K562 (cell line): ENCODE measurements around the gene CNNM3. TPM values are rescaled to one million over a fixed set of nuclear protein-coding genes. Genes with fewer than 3 reads are reported as not detected.

ENCODE experiments used
- ATAC-seq: fragments of 200-7000 bp; cut with Tn5 transposase; 3 replicates; pipeline ENCODE4 v1.9.1; 2020; ENCODE audit warnings: moderate library complexity
- BruUV-seq: library from RNA; stranded (reverse); fragments of 400-500 nt; replicated peaks from 2 replicates; lab custom pipeline; 2021; lab: Mats Ljungman, UMichigan
- CTCF ChIA-PET: fragments of 300-600 bp; formaldehyde crosslinking; extraction: SDS; loops from one replicate; lab custom pipeline; 2021; ENCODE audit warnings: low intra/inter-chr PET ratio; lab: Yijun Ruan, JAX
- POLR2A ChIA-PET: fragments of 300-600, 350-650 bp; sonication (Branson Sonifier 250); formaldehyde crosslinking; extraction: SDS; loops from one replicate; lab custom pipeline; 2021; ENCODE audit warnings: antibody characterized with exemption, inconsistent platforms; lab: Yijun Ruan, JAX
- DNase-seq, 4 experiments: peaks; one replicate each; pipeline versions ENCODE4 v3.0.0 to v3.0.0-alpha.2; 2011 to 2018; ENCODE audit warnings: low spot score in 3 of 4, mixed read lengths in 3 of 4; ENCODE audit errors: extremely low read depth in 1 of 4
- FAIRE-seq: peaks from 2 replicates; lab custom pipeline; 2011; peaks lifted over from hg19 to GRCh38; lab: Jason Lieb, UNC
- H2AFZ ChIP-seq: 2 replicates; pipeline ENCODE4 v1.6.0; 2011; ENCODE audit warnings: low read depth, low read length, control low read depth, inconsistent platforms
- H3K27ac ChIP-seq: fragments of 200-600 bp; 3 replicates; pipeline ENCODE4 v1.8.0; 2011; ENCODE audit warnings: low read depth, mild to moderate bottlenecking, control low read depth, inconsistent platforms, low read length, moderate library complexity, mixed read lengths; ENCODE audit errors: extremely low read depth
- H3K27me3 ChIP-seq, 2 experiments: fragments of 300-600 bp in 1 of 2; 2 replicates in 1 of 2; 3 replicates in 1 of 2; pipeline versions ENCODE4 v1.6.0 to v1.8.0; 2011; ENCODE audit warnings: inconsistent platforms in 2 of 2, low read length in 2 of 2, mild to moderate bottlenecking in 1 of 2, mixed read lengths in 1 of 2, moderate library complexity in 1 of 2; ENCODE audit not compliant: control insufficient read depth in 2 of 2, insufficient read depth in 2 of 2
- H3K36me3 ChIP-seq: fragments of 300-600 bp; 3 replicates; pipeline ENCODE4 v1.8.0; 2011; ENCODE audit warnings: mild to moderate bottlenecking, low read length, inconsistent platforms; ENCODE audit not compliant: control insufficient read depth, insufficient read depth
- H3K4me1 ChIP-seq, 2 experiments: fragments of 200-600 bp in 1 of 2; replicated peaks in 1 of 2; 2 replicates in 1 of 2; 3 replicates in 1 of 2; pipeline versions ENCODE4 v1.5.1 to v1.8.0; 2011; ENCODE audit warnings: inconsistent platforms in 2 of 2, low read length in 2 of 2, mild to moderate bottlenecking in 1 of 2, mixed read lengths in 1 of 2, moderate library complexity in 1 of 2; ENCODE audit not compliant: control insufficient read depth in 2 of 2, insufficient read depth in 2 of 2
- H3K4me2 ChIP-seq: 2 replicates; pipeline ENCODE4 v1.6.1; 2011; ENCODE audit warnings: low read length, control low read depth, inconsistent platforms, mixed read lengths; ENCODE audit not compliant: insufficient read depth
- H3K4me3 ChIP-seq: fragments of 200-600 bp; sonication (generic), shearing (Covaris generic); 2 replicates; pipeline ENCODE4 v1.5.1; 2016; ENCODE audit warnings: control low read depth, inconsistent platforms
- H3K79me2 ChIP-seq: fragments of 200-600 bp; 3 replicates; pipeline ENCODE4 v1.8.0; 2011; ENCODE audit warnings: low read length, inconsistent platforms; ENCODE audit not compliant: control insufficient read depth, insufficient read depth
- H3K9ac ChIP-seq, 2 experiments: 2 replicates each; pipeline versions ENCODE4 v1.6.0 to v1.6.1; 2011; ENCODE audit warnings: low read depth in 2 of 2, low read length in 2 of 2, control low read depth in 1 of 2, inconsistent platforms in 1 of 2, mild to moderate bottlenecking in 1 of 2, mixed read lengths in 1 of 2; ENCODE audit not compliant: insufficient read depth in 1 of 2
- H3K9me1 ChIP-seq: one replicate; pipeline ENCODE4 v1.6.0; 2011; ENCODE audit warnings: inconsistent platforms, mild to moderate bottlenecking, low read length, moderate library complexity; ENCODE audit not compliant: control insufficient read depth, insufficient read depth
- H3K9me3 ChIP-seq: replicated peaks from 2 replicates; pipeline ENCODE4 v1.5.1; 2011; ENCODE audit warnings: low read depth, low read length, inconsistent platforms; ENCODE audit not compliant: control insufficient read depth, insufficient read depth
- H4K20me1 ChIP-seq: replicated peaks from 2 replicates; pipeline ENCODE4 v1.6.1; 2011; ENCODE audit warnings: low read length, inconsistent platforms, mixed read lengths; ENCODE audit not compliant: control insufficient read depth, insufficient read depth
- ATF7 ChIP-seq: fragments of 450-650 bp; IDR thresholded peaks from 2 replicates; pipeline ENCODE4 v1.7.1; 2014; ENCODE audit warnings: mild to moderate bottlenecking, moderate library complexity
- ELF4 ChIP-seq: fragments of 450-650 bp; formaldehyde crosslinking; IDR thresholded peaks from 2 replicates; pipeline ENCODE4 v1.4.0; 2022; ENCODE audit warnings: missing genetic modification characterization
- HMGN3 ChIP-seq: IDR thresholded peaks from 2 replicates; pipeline ENCODE4 v1.6.1; 2011; ENCODE audit warnings: borderline replicate concordance, low read depth, mild to moderate bottlenecking, mixed read lengths, low read length; ENCODE audit not compliant: insufficient read length; ENCODE audit errors: extremely low read depth
- IFI16 ChIP-seq: fragments of 250-450 bp; sonication (Bioruptor Pico); IDR thresholded peaks from 2 replicates; pipeline ENCODE4 v2.1.2; 2022; ENCODE audit warnings: mild to moderate bottlenecking, inconsistent platforms
- LCOR ChIP-seq: sonication (generic); formaldehyde crosslinking; IDR thresholded peaks from 2 replicates; pipeline ENCODE4 v1.8.0; 2022; ENCODE audit warnings: mild to moderate bottlenecking, missing genetic modification reagents
- PTRF ChIP-seq: fragments of 450-650 bp; IDR thresholded peaks from 2 replicates; pipeline ENCODE4 v1.6.1; 2016; ENCODE audit warnings: mild to moderate bottlenecking, missing genetic modification characterization, missing compliant biosample characterization
- PYGO2 ChIP-seq: fragments of 450-650 bp; IDR thresholded peaks from 2 replicates; pipeline ENCODE4 v1.6.1; 2016; ENCODE audit warnings: mild to moderate bottlenecking, missing genetic modification characterization, moderate library complexity, missing compliant biosample characterization
- TCF3 ChIP-seq: sonication (generic); formaldehyde crosslinking; IDR thresholded peaks from 2 replicates; pipeline ENCODE4 v1.4.0; 2020; ENCODE audit warnings: mild to moderate bottlenecking, missing genetic modification reagents
- TOE1 ChIP-seq, 2 experiments: fragments of 450-650 bp in 1 of 2; sonication (generic) in 1 of 2; formaldehyde crosslinking in 1 of 2; IDR thresholded peaks; 2 replicates each; pipeline versions ENCODE4 v1.7.1 to v1.8.0; 2016 to 2022; ENCODE audit warnings: borderline replicate concordance in 2 of 2, mild to moderate bottlenecking in 2 of 2, antibody characterized with exemption in 1 of 2, inconsistent platforms in 1 of 2, low read depth in 1 of 2, missing genetic modification reagents in 1 of 2, moderate library complexity in 1 of 2
- ZBED1 ChIP-seq: IDR thresholded peaks from 2 replicates; pipeline ENCODE4 v1.6.1; 2014
- WGBS: fragments of 100-300 bp; shearing (Covaris generic); methylation state at CpG from one replicate; pipeline ENCODE4 v1.1.6; 2016; ENCODE audit warnings: low coverage, mixed read lengths; ENCODE audit not compliant: insufficient coverage; ENCODE audit errors: missing lambda C conversion rate; 5-methylcytosine and 5-hydroxymethylcytosine counted together
- in situ Hi-C: fragments of 300-500 bp; cut with MboI; formaldehyde crosslinking; loops from 4 replicates; pipeline ENCODE4 v1.15.0; 2018; ENCODE audit warnings: inconsistent platforms, mixed read lengths
- intact Hi-C: fragments of 100-400 bp; cut with micrococcal nuclease; formaldehyde crosslinking; loops from 2 replicates; pipeline ENCODE4 v1.14.2; 2022
- polyA plus RNA-seq, 8 experiments: library from polyadenylated mRNA; depleted of rRNA in 4 of 8; stranded (reverse) in 5 of 8; unstranded in 3 of 8; fragments of >200 nt; fragmentation: Nextera tagmentation in 2 of 8; fragmentation: Illumina TruSeq in 1 of 8; extraction: Ambion mirVana in 2 of 8; extraction: Trizol in 1 of 8; gene quantifications; 2 replicates each; pipeline versions ENCODE4 v1.2.1 to v1.2.3, GENCODE V29; 2011 to 2014; ENCODE audit warnings: inconsistent platforms in 1 of 8, missing spikeins in 1 of 8
- total RNA-seq, 7 experiments: library from RNA; depleted of rRNA in 6 of 7; stranded (reverse); fragments of >200 nt in 6 of 7; fragmentation: Illumina TruSeq in 2 of 7; extraction: Trizol in 2 of 7; gene quantifications; 2 replicates each; pipeline versions ENCODE4 v1.2.1 to v1.2.3, GENCODE V29; 2011 to 2021; ENCODE audit warnings: low replicate concordance in 1 of 7
- TF ChIP-seq, protein P1 (sequence below): fragments of 250-450 bp; sonication (Bioruptor Pico); IDR thresholded peaks from 2 replicates; pipeline ENCODE4 v1.5.0; 2021; ENCODE audit warnings: mild to moderate bottlenecking, moderate library complexity
- TF ChIP-seq, protein P2 (sequence below), 2 experiments: IDR thresholded peaks; 2 replicates each; pipeline ENCODE4 v1.6.1; 2012; ENCODE audit warnings: improper control_type of control experiment in 2 of 2, low read depth in 2 of 2, low read length in 2 of 2, borderline replicate concordance in 1 of 2

The CNNM3 gene
- total and polyA plus RNA-seq, 9 of the 15 experiments (the other 6 are each of a cell fraction or from before 2014, with no cell fraction given), result 1.4 to 16.9 (median 6.5) TPM

DNA sequence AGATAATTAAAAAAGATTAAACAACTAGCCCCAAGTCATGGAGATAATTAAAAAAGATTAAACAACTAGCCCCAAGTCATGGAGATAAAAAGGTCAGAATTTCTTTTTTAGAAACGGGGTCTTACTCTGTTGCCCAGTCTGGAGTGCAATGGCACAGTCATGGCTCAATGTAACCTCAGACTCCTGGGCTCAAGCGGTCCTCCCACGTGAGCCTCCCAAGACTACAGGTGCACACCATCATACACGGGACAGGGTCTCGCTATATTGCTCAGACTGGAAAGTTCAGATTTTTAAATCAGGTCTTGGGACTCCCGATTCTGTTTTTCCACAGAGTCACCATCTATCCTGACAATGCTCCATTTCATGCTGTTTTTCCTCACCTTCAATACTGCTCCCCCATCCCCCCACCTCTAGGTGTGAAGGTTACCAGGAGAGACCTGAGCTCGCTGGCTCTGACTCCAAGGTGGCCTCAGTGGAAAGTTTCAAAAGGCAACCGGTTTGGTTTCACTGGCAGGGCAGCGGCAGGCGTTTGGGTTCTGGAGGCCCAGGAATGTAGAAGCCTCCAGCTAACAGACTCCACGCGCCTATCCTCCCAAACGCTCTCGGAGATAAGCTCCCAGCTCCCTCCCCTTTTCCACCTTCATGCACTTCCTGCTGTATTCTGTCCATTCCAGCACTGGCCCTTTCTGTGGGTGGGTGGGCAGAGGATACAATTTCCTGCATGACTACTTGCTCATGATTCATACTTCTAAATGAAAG lies 56.7 kb downstream of the CNNM3 start (continued):
- TF ChIP-seq, protein P1, sequence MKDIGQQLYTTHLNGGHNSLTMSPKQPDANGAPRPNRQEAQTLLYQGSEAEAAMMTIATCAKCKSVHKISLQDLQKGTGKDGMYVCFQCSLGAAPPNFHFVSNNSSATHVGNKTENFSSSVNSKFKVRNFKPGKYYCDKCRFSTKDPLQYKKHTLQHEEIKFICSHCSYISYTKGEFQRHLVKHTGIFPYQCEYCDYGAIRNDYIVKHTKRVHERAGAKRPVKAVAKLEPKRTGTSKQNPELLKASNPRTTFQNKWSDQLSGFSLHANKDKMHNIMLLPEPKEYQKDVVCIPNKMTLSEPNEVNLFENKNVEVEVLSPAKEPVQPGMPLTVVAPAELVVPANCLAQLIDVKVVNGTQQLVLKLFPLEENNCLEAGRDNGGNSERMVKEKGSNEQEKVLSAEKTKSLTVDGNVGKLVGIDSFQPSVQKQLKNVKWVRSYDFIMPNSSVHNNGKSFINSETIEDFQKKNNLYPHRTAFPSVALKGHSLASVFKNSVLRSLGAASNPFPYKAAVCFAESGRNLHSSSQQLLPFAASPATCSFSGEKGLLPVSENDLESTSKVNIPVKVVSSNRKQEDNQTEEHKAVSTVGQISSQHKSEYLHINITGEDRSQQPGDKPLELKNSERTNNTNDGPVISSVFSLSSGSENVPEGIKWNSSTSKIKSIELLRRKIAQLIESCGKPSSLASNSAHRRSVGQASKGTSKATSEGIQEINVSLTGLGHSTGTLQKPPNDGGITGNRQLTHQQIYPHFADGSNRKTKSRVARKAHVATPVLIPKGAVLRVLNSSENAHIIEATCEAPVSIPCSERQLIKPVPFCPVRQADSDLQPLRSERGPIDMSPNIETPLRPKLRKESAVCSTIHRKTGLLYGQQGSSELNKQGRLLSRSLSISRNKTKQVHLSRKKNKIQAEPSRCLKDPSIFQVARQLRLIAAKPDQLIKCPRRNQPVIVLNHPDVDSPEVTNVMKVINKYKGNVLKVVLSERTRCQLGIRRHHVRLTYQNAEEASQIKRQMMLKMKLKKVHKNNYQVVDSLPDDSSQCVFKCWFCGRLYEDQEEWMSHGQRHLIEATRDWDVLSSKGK (CRISPR knock-in tag), result no peak
- TF ChIP-seq PYGO2 (tag), result no peak

DNA sequence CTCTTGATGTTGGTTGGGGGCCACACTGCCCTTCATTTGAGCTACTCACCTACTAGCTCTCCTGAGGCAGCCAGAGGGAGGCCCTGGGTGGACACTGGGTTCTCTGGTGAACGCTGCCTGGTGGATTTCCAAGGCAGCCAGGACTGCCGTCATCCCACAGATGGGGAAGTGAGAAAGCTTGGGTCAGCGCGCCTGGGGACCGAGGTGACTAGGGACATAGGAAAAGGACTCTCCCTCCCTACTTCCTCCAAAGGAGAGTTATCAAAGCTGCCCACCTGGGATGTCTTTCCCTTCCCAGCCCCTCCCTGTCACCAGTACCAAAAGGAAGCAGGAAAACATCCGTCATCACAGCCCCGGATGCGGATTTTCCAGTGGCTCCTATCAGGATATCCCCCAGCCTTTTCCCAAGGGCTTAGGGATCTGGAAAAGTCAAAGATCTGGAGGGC lies 57.6 kb downstream of the CNNM3 start:
- Histone ChIP-seq H3K4me3 (no peak overlapping the region), H3K27ac (peak overlapping the region; percentile 53; the same call in 2 of the 3 replicates), H3K9me3 (no peaks in the 10 kb centered on the region), H2AFZ (no peak overlapping the region), H3K9ac (peak overlapping the region; percentile 12 to 82; a peak in 2 of 4 replicates), H3K27me3 (no peaks in the 10 kb centered on the region), H3K9me1 (peaks cover 4% of the 10 kb centered on the region), H4K20me1 (no peaks in the 10 kb centered on the region), H3K4me2 (peak overlapping the region; percentile 72), H3K36me3 (peaks cover 15% of the 10 kb centered on the region; the same call in 2 of the 3 replicates), H3K4me1 (peaks cover 43 to 90% of the 10 kb centered on the region in 2 experiments), H3K79me2 (peaks cover 41% of the 10 kb centered on the region)
- ATAC-seq (no peak), FAIRE-seq (no peak), DNase-seq (peak in 2 of 4 experiments; percentile 43 to 61)
- intact Hi-C loops (loop anchor here (2.0 to 5.0 kb wide), 2 partner anchors 15 to 79 kb away; partner anchors contain the start of gene ANKRD39), in situ Hi-C loops (loop anchor here (25.0 kb wide), 1 partner anchor 239 kb away; the partner anchor contains the start of gene ANKRD36)
- BruUV-seq, result no TSS peak
- WGBS, result 14% methylated on average over 8 of the region's 8 CpGs
- CTCF ChIA-PET, result no interaction called here
- POLR2A ChIA-PET, result interaction anchor here (0.5 to 11.3 kb wide), 10 partner anchors 9 to 792 kb away, joined by 3 to 112 read pairs (median 10); partner anchors contain the start of gene ANKRD39
- TF ChIP-seq LCOR (0 out of 2 replicates have a peak, but pooled peaks have one; percentile 20), TCF3 (peak; percentile 35), ELF4 (peak; percentile 45; the same call in 1 of the 2 replicates), ZBED1 (no peak), HMGN3 (no peak), TOE1 (IDR thresholded peaks at IDR 0.05; ENCODE audit: borderline replicate concordance) (0 out of 2 replicates have a peak, but pooled peaks have one; percentile 36), TOE1 (CRISPR knock-in tag; IDR thresholded peaks at IDR 0.05; ENCODE audit: borderline replicate concordance, low read depth) (no peak), ATF7 (0 out of 2 replicates have a peak, but pooled peaks have one; percentile 11), IFI16 (CRISPR knock-in tag) (no peak), PTRF (no peak)
- TF ChIP-seq, protein P2, sequence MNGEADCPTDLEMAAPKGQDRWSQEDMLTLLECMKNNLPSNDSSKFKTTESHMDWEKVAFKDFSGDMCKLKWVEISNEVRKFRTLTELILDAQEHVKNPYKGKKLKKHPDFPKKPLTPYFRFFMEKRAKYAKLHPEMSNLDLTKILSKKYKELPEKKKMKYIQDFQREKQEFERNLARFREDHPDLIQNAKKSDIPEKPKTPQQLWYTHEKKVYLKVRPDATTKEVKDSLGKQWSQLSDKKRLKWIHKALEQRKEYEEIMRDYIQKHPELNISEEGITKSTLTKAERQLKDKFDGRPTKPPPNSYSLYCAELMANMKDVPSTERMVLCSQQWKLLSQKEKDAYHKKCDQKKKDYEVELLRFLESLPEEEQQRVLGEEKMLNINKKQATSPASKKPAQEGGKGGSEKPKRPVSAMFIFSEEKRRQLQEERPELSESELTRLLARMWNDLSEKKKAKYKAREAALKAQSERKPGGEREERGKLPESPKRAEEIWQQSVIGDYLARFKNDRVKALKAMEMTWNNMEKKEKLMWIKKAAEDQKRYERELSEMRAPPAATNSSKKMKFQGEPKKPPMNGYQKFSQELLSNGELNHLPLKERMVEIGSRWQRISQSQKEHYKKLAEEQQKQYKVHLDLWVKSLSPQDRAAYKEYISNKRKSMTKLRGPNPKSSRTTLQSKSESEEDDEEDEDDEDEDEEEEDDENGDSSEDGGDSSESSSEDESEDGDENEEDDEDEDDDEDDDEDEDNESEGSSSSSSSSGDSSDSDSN (IDR thresholded peaks at IDR 0.05; ENCODE audit: borderline replicate concordance in 1 of 2, low read depth in 2 of 2, low read length in 2 of 2), result peak in 1 of 2 experiments; percentile 54; a peak in 1 of 4 replicates
